GM19238 (cell line): ENCODE results near the gene MCF2L2.
"Not testable (repeated sequence)": the region's sequence is repeated elsewhere in the genome, so short reads cannot be mapped to it uniquely, and the experiment has no call there.

Source experiments
- DNase-seq: peaks from one replicate; pipeline ENCODE4 v3.0.0; 2011; ENCODE audit warnings: low spot score; ENCODE audit not compliant: insufficient read length

MCF2L2 gene

GRCh38 chr3:183178833-183179549, 249.4 kb downstream of the MCF2L2 start:
- DNase-seq: no peak

DNA sequence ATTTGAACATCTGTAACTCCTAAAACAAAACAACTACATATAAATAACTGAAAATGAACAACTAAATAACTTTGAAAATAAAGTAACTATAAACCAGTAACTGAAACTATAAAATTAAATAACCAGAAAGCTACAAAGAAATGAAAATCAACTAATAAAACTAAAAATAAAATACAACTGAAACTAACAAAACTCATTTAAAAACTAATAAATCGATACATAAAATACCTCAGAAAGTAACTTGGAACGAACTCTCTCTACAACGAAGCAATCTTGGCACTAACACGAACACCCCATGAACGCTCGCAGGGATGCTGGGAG, 249.9 kb downstream of the MCF2L2 start:
- no peak for DNase-seq

DNA sequence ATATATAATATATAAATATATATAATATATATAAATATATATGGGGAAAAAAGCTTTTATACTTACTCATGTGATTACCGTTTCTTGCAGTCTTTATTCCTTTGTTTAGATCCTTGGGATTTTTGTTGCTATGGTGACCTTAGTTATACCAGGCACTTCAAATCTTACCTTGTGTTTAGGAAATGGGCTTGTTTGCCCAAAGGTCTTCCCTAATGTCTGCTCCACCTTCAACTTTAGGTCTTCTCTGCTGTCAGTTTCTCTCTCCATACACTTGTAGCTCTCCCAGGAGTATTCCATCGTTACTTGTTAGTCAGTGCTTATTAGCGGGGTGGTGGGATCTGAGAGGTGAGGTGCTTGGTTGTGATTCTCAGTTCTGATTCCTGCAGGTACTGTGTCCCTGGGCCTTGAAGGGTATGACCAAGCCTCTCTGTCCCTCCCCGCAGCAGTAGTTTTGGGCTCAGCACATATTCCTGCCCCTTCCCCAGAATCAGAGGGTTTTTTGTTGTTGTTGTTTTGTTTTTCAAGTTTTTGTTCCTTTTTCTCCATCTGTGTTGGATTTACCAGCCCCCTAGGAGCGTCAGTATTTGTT, 256.3 kb downstream of the MCF2L2 start:
- no peak for DNase-seq

GRCh38 chr3:183167975-183168374, 260.4 kb downstream of the MCF2L2 start:
- DNase-seq: not testable (repeated sequence)

- no peak for DNase-seq
These were observed 264.9 kb downstream of the MCF2L2 start for GRCh38 chr3:183163563-183163962.

GRCh38 chr3:183161552-183162336, 266.7 kb downstream of the MCF2L2 start:
- peak; percentile 59 for DNase-seq

- no peak for DNase-seq
These were observed 267.8 kb downstream of the MCF2L2 start for GRCh38 chr3:183160616-183161015.

- DNase-seq: no peak
These were observed 269.1 kb downstream of the MCF2L2 start for GRCh38 chr3:183159333-183159732.

DNA sequence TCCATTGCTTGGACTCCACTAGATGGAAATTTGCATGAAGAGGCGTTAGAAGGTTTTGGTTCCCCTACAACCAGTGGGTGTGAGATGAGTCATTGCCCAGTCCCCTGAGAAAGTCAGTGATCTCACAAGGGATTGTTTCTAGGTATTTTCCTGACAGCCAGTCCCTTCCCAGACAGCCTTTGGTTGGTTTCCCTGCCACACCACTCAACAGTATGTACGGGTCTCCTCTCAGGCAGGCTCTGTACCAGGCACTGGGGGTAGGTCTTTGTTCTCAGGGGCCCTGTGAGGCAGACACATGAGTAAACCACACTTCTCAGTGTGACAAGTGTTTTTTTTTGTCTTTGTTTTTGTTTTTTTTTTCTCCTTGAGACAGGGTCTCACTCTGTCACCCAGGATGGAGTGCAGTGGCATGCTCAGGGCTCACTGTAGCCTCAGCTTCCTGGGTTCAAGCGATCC, 269.8 kb downstream of the MCF2L2 start:
- DNase-seq: peak; percentile 76

DNA sequence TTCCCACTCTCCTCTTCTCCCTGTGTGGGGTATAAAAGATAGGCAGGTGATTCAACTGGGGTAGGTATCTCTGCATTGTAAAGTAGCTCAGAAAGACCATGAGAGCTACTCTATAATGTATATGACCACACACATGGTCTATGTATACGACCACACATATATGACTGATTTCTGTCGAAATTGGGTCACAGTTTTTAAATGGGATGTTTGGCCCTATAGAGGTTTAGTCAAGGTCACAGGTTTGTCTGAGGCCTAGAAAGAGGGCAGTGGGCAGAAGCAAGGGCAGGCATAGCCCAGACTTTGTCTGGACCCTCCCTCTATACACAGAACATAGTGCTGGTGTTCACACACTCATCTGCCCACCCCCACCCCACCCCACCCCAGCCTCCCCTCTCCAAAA, 270.3 kb downstream of the MCF2L2 start:
- no peak for DNase-seq

GRCh38 chr3:183156266-183156665, 272.2 kb downstream of the MCF2L2 start:
- no peak for DNase-seq

DNA sequence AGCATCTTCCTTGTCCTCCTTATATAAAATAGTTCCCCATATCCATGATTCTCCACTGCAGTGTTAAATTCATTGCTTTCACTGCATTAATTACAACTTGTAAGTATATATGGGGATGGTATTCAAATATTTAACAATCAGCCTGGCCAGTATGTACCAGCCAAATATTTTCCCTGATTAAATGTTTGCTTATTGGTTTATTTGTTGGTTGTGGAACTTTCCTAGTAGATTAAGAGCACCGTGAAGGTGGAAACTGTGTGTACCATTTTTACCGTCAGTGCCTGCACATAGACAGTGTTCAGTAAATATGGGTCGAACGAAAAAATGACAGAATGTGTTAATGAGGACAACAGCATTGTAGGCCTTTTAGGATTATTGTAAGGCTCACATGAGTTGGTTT, 272.9 kb downstream of the MCF2L2 start:
- no peak for DNase-seq

DNA sequence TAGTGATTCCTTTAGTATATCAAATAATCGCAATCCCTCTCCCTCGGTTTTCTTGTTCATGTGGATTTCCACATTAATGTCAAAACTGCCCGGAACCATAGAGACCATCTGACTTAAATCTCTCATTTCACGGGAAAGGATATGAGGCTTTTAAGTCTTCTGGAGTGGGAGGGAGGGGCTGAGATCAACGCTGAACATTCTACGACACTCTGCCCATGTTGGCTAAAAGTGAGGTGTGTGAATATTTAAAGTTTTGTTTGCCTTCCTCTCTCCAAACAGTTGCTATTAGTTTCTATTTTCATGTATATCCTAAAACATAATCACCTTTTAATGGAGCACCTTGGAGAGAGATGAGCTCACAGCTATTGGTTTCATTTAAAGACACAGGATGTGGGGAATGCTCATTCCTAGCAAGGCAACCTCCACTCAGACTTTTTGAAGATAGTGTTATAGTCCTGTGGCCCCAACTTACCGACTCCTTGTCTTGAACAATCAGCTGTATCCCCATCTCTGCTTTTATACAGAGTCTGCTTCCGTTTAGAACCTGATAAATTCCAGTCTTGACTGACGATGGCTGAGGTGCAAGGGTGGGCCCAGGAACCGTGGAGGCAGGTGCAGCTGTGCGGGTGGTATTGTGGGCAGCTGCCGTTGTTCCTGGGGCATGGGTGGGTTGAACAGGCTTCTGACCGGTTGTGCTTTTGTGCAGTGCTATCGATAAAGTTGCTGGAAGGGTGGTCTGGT, 275.0 kb downstream of the MCF2L2 start:
- no peak for DNase-seq

- DNase-seq: no peak
These were observed 276.5 kb downstream of the MCF2L2 start for GRCh38 chr3:183151821-183152351.

DNA sequence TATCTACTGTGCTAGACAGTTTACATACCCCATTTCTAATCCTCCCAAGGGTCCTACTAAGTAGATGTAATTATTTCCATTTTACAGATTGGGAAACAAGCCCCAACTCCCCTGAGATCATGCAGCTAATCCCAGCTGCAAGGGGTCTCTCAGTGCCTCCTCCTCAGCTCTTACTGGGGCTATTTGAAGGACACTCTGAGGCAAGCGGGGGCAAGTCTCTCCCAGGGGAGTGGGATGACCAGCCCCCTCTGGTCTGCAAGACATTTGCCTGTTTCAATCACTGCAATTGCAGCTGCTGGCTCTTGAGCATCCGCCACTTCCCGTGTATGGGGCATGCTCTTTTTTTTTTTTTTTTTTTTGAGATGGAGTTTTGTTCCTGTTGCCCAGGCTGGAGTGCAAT, 277.3 kb downstream of the MCF2L2 start:
- no peak for DNase-seq

DNA sequence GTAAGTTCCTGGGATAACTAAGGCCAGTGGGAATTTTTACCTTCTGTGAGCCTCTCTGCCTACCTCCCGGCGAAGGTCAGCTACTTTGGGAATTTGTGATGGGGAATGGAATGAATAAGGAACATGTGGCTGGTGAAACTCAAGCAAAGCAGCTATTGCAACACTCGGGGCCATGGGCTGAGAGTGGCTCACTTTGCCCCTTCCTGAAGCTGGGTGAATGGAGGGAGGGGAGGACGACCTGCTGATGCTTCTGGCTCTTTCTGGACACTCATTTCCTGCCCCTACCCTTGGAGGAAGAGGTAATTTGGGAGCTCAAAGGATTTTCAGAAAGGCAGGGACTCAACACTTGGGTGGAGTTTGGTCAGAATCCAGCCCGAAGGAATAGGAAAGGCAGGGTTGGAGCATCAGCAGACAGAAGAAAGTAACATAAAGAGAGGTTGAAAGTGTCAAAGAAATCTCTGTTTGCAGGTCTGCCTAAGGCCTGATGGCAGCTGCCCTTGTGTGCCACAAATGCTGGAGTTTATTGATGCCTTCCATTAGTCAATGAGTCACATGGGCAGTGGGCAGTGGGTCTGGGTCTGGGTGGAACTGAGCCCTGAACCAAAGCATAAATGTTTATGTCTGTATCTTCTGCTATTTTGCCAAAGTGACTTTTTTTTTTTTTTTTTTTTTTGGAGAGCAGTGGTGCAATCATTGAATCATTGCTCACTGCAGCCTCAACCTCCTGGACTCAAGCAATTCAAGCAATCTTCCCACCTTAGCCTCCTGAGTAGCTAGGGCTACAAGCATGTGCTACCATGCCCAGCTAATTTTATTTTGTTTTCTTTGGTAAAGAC, 278.3 kb downstream of the MCF2L2 start:
- no peak for DNase-seq

GRCh38 chr3:183148056-183148455, 280.4 kb downstream of the MCF2L2 start:
- no peak for DNase-seq

GRCh38 chr3:183144363-183144762, 284.1 kb downstream of the MCF2L2 start:
- DNase-seq: no peak

GRCh38 chr3:183142199-183142598, 286.2 kb downstream of the MCF2L2 start:
- no peak for DNase-seq

GRCh38 chr3:183134844-183135243, 293.6 kb downstream of the MCF2L2 start:
- no peak for DNase-seq

GRCh38 chr3:183132409-183132808, 296.0 kb downstream of the MCF2L2 start:
- DNase-seq: no peak
